Parathyroid adenoma (tissue), 2 donors: ENCODE measurements around the gene C2CD2.

ENCODE experiments used
- H2AFZ ChIP-seq: fragments of 300-600 bp; sonication (generic); one replicate; pipeline ENCODE4 v1.7.0; 2017; ENCODE audit warnings: antibody characterized with exemption, mild to moderate bottlenecking
- H3K27ac ChIP-seq: fragments of 300-600 bp; sonication (generic); one replicate; pipeline ENCODE4 v1.7.0; 2017
- H3K27me3 ChIP-seq: fragments of 300-600 bp; sonication (generic); one replicate; pipeline ENCODE4 v1.7.0; 2017; ENCODE audit warnings: low read length; ENCODE audit not compliant: control insufficient read depth, insufficient read depth
- H3K36me3 ChIP-seq: fragments of 300-600 bp; sonication (generic); one replicate; pipeline ENCODE4 v1.7.0; 2017; ENCODE audit warnings: low read length; ENCODE audit not compliant: control insufficient read depth, insufficient read depth
- H3K4me1 ChIP-seq: fragments of 300-600 bp; sonication (generic); one replicate; pipeline ENCODE4 v1.7.0; 2017; ENCODE audit warnings: control low read depth
- H3K4me2 ChIP-seq: fragments of 300-600 bp; sonication (generic); one replicate; pipeline ENCODE4 v1.7.0; 2017; ENCODE audit warnings: low read length
- H3K4me3 ChIP-seq: fragments of 300-600 bp; sonication (generic); one replicate; pipeline ENCODE4 v1.7.0; 2017; ENCODE audit warnings: low read depth, low read length
- H3K79me2 ChIP-seq: fragments of 300-600 bp; sonication (generic); one replicate; pipeline ENCODE4 v1.7.0; 2017; ENCODE audit warnings: control low read depth
- H3K9ac ChIP-seq: fragments of 300-600 bp; sonication (generic); one replicate; pipeline ENCODE4 v1.7.0; 2017; ENCODE audit warnings: mild to moderate bottlenecking
- H3K9me3 ChIP-seq: fragments of 300-600 bp; sonication (generic); one replicate; pipeline ENCODE4 v1.7.0; 2017; ENCODE audit warnings: low read length; ENCODE audit not compliant: control insufficient read depth
- CTCF ChIP-seq: fragments of 300-600 bp; sonication (generic); IDR thresholded peaks from one replicate; pipeline ENCODE4 v1.7.0; 2017; ENCODE audit warnings: antibody characterized with exemption, mild to moderate bottlenecking
- donor health status: primary hyperparathyroidism.

C2CD2 gene

DNA sequence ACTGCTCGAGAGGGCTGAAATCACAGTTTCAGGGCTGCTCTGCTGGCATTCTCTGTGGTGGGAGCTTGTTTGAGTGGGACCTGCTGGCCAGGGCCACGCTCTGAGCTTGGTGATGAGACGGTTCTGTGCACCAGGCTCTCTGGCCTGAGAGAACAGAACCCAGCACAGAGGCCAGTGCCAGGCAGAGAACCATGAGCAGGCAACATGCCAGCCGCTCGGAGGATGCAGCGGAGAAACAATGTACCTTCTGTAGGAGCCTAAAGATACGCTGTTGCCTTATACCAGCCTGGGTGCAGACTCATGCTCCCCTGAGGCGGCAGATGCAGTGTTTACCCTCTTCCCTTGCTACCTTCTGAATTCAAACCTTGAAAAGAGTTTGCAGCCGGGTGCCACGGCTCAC is 10.0 kb downstream of the C2CD2 start:
- no peak overlapping the region for H3K27ac ChIP-seq
- no peak overlapping the region for H3K4me3 ChIP-seq
- TF ChIP-seq CTCF, result no peak
- no peaks in the 10 kb centered on the region for H3K27me3 ChIP-seq
- no peaks in the 10 kb centered on the region for H3K9me3 ChIP-seq
- H3K4me2 ChIP-seq, result no peak overlapping the region
- H3K4me1 ChIP-seq, result peaks cover 10% of the 10 kb centered on the region
- no peak overlapping the region for H2AFZ ChIP-seq
- no peak overlapping the region for H3K9ac ChIP-seq
- H3K79me2 ChIP-seq, result peaks cover 28% of the 10 kb centered on the region
- H3K36me3 ChIP-seq, result no peaks in the 10 kb centered on the region

DNA sequence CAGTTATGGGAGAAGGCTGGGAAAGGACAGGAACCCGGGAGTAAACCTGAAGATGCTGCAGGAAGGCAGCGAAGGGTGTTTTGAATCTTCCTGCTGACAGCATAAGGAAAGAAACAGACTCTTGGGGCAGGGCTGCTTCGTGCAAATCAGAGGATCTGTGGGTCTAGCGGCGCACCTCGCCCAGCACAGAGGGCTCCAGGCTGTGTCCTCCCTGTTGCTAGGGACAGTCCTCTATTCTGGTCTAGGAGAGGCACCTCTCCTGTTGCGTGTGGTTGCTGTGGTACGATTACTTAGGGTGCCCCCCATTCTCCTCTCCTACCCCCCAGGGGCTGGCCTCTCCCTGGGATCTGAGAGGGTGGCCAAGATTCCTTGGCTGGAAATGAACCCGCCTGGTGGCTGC is 11.4 kb downstream of the C2CD2 start:
- H2AFZ ChIP-seq, result no peak overlapping the region
- H3K9me3 ChIP-seq, result no peaks in the 10 kb centered on the region
- no peak overlapping the region for H3K4me3 ChIP-seq
- H3K79me2 ChIP-seq, result peaks cover 28% of the 10 kb centered on the region
- H3K4me1 ChIP-seq, result peaks cover 4% of the 10 kb centered on the region
- no peaks in the 10 kb centered on the region for H3K36me3 ChIP-seq
- no peak overlapping the region for H3K4me2 ChIP-seq
- no peak overlapping the region for H3K27ac ChIP-seq
- H3K27me3 ChIP-seq, result no peaks in the 10 kb centered on the region
- no peak overlapping the region for H3K9ac ChIP-seq
- no peak for TF ChIP-seq CTCF

GRCh38 chr21:41941941-41942340 is 11.9 kb downstream of the C2CD2 start:
- peaks cover 3% of the 10 kb centered on the region for H3K4me1 ChIP-seq
- H3K4me2 ChIP-seq, result no peak overlapping the region
- no peak overlapping the region for H3K4me3 ChIP-seq
- no peak for TF ChIP-seq CTCF
- no peaks in the 10 kb centered on the region for H3K36me3 ChIP-seq
- no peaks in the 10 kb centered on the region for H3K27me3 ChIP-seq
- no peaks in the 10 kb centered on the region for H3K9me3 ChIP-seq
- H2AFZ ChIP-seq, result no peak overlapping the region
- H3K27ac ChIP-seq, result no peak overlapping the region
- H3K9ac ChIP-seq, result no peak overlapping the region
- peaks cover 30% of the 10 kb centered on the region for H3K79me2 ChIP-seq

DNA sequence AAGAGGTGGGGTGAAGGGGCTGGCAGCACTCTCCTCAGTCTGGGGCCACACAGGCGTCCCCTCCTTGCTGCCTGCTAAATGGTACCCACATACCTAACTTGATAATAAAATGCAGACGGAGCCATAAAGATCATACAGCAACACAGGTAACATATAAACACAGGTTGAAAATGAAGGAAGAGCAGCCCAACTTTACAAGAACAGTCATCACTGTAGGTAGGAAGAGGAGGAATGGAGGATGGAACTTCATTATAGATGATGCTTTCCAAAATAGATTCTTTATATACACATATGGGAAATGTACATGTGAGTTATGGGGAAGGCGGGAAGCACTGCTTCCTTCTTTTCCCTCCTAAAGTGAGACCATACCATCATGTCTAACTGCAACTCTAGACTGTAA is 13.4 kb downstream of the C2CD2 start:
- Histone ChIP-seq H3K9me3 (no peaks in the 10 kb centered on the region), H3K9ac (no peak overlapping the region), H3K4me3 (no peak overlapping the region), H3K79me2 (peaks cover 27% of the 10 kb centered on the region), H3K27ac (no peak overlapping the region), H3K4me2 (no peak overlapping the region), H3K36me3 (no peaks in the 10 kb centered on the region), H3K27me3 (no peaks in the 10 kb centered on the region), H2AFZ (no peak overlapping the region), H3K4me1 (no peaks in the 10 kb centered on the region)
- TF ChIP-seq CTCF, result no peak

DNA sequence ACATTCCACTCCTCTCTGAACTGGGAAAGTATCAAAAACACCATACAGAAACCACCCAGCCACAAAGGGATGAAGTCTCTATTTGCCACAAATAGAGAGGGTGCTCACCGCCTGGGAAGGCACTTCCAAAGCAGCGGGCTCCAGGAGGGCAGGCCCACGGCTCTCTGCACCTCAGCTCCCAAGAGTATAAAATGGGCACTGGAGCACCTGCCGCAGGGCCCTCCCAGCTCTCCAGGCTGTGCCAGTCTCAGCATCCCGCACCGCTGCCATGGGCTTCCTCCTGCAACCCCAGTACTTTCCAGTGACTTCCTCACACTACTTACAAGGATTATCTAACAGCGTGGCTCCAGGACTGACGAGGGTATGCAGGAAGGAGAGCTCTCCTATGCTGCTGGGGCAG is 14.4 kb downstream of the C2CD2 start:
- Histone ChIP-seq H3K9ac (no peak overlapping the region), H3K79me2 (peaks cover 20% of the 10 kb centered on the region), H3K9me3 (no peaks in the 10 kb centered on the region), H3K4me1 (no peaks in the 10 kb centered on the region), H3K4me2 (no peak overlapping the region), H3K27me3 (no peaks in the 10 kb centered on the region), H3K4me3 (no peak overlapping the region), H2AFZ (no peak overlapping the region), H3K36me3 (no peaks in the 10 kb centered on the region), H3K27ac (no peak overlapping the region)
- no peak for TF ChIP-seq CTCF
